ENCODE data around the gene TCAF1.

The TCAF1 gene

DNA sequence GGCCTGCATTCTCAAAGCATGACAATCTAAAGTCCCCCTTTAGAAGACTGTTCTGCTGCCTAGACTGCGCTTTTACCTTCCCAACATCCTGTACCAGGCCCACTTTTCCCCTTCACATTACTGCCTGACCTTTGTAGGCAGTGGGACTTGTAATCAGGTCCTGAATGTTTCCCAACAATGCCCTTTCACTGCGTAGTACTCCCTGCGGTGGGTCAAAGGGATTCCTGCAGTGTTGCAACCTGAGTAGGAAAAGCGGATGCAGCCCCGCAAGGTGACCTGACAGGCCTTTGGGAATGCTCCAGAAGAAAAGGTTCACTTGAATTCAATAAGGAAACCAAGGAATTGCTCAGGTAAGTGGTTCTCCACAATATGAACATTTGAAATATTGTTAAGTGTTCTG is 4.9 kb upstream of the TCAF1 start:
- no peak for FAIRE-seq
- DNase-seq (ENCODE audit: extremely low spot score, insufficient read length, low read depth): no peak

DNA sequence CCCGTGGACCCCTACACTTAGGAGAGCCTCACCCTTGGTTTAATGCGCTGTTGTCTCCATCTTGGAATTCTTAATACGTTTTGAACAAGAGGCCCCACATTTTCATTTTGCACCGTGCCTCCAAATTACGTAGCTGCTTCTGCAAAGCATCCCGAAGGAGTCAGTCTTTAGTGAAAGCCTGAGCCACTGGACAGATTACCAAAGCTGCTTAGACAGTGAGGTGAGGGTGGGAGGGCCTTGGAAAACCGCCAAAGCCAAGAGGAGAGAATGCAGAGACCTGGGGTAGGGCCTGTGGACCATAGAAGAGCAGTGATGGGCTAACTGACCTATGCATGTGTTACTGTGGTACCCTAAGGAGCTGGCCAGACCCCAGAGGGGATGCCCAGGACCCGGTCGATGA is 4.2 kb upstream of the TCAF1 start:
- no peak for FAIRE-seq
- no peak for DNase-seq (ENCODE audit: extremely low spot score, insufficient read length, low read depth)

DNA sequence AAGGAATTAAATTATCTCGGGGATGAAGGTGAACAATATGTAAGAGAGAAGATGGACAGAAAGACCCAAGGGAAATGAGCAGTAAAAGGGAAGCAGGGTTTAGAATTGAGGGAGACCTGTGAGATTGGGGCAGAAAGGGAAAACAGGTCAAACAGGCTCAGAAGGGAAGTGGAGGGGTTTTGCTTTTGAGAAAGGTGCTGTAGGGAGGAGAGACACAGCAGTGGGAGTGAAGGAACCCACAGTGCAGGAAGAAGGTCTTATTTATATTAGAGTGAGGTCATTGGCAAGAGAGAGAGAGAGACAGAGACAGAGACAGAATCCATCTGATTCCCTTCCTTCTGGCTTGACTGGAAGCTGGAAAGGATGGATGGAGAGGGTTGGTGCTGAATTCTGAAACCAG is 3.5 kb upstream of the TCAF1 start:
- DNase-seq (ENCODE audit: extremely low spot score, insufficient read length, low read depth) (no peak), FAIRE-seq (no peak)

DNA sequence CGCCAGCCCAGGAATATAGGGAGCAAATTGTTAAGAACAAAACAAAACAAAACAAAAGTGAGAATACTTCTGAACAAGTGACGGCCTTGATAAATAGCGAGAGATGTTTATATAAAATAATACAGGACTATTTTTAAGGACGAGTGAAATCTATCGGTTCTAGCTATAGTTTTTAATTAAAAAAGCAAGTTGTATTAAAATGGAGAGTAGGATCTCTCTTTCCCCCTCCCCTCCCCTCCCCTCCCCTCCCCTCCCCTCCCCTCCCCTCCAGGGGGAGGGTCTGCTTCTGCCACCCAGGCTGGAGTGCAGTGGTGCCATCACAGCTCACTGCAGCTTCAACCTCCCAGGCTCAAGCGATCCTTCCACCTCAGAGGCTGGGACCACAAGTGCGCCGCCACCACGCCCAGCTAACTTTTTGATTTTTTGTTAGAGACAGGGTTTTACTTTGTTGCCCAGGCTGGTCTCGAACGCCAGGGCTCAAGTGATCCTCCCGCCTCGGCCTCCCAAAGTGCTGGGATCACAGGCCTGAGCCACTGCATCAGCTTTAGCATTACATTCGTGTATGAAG is 440 bp upstream of the TCAF1 start:
- DNase-seq (ENCODE audit: extremely low spot score, insufficient read length, low read depth) (no peak), FAIRE-seq (no peak)

DNA sequence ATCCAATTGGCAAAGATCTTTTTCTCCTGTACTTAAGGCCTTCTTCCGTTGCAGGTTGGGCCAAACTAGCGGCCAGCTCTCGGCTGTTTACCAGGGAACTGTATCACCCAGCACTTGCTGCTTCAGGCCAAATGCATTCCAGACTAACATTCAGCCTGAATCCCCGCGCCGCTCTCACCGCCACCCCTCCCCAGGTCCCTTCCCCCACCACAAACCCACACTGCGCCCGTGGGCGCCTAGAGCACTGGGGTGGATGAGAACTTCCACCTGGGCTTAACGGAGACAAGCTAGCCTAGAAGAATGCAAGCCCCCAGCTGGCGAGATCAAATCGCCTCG is 676 bp downstream of the TCAF1 start:
- FAIRE-seq: no peak
- DNase-seq (ENCODE audit: extremely low spot score, insufficient read length, low read depth): no peak

DNA sequence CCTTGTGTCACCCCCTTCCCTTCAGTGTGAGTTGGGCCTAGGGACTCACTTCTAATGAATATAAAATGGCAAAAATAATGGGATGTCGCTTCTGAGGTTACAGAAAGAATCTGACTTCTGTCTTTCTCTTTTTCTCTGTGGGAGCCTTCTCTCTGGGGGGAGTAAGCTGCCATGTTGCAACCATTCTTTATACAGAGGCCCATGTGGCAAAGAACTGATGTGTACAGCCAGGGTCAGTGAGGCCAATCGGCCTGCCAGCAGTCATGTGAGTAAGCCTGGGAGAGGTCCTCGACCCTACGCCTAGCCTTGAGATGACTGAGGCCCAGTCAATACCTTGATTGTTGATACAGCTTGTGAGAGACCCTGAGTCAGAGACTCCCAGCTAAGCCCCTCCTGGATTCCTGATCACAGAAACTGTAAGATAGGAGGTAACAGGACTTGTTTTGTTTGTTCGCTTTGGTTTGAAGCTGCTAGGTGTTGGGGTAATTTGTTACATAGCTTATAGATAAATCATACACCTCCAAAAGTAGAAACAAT is 1.7 kb downstream of the TCAF1 start:
- DNase-seq (ENCODE audit: extremely low spot score, insufficient read length, low read depth) (no peak), FAIRE-seq (no peak)

DNA sequence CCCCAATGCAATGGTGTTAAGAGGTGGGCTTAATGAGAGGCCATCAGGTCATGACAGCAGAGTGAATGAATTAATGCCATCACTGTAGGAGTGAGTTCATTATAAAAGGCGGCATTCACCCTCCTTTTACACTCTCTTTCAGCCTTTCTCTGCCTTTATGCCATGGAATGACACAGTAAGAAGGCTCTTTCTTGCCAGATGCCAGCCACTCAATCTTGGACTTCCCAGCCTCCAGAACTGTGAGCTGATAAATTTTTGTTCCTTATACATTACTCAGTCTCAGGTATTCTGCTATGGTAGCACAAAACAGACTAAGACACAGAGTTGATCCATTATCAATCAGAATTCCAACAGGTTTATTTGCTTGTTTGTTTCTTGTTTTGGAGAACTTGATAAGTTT is 3.2 kb downstream of the TCAF1 start:
- no peak for DNase-seq (ENCODE audit: extremely low spot score, insufficient read length, low read depth)
- no peak for FAIRE-seq

DNA sequence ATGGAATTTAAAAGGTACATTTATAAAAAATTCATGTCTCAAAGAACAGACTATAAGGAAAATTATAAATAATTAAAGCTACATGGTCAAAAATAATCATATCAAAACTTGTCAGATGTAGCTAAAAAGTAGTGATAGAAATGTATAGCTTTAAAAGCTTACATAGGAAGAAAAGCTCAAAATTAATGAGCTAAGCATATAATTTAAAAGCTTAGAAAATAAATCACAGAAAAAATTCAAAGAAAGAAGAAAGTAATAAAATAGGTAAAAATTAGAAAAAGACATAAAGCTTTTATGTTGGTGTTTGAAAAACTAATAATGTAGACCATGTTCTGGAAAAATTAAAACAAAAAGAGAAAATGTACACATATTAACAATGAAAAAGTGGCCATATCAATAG is 5.3 kb downstream of the TCAF1 start:
- no peak for FAIRE-seq

DNA sequence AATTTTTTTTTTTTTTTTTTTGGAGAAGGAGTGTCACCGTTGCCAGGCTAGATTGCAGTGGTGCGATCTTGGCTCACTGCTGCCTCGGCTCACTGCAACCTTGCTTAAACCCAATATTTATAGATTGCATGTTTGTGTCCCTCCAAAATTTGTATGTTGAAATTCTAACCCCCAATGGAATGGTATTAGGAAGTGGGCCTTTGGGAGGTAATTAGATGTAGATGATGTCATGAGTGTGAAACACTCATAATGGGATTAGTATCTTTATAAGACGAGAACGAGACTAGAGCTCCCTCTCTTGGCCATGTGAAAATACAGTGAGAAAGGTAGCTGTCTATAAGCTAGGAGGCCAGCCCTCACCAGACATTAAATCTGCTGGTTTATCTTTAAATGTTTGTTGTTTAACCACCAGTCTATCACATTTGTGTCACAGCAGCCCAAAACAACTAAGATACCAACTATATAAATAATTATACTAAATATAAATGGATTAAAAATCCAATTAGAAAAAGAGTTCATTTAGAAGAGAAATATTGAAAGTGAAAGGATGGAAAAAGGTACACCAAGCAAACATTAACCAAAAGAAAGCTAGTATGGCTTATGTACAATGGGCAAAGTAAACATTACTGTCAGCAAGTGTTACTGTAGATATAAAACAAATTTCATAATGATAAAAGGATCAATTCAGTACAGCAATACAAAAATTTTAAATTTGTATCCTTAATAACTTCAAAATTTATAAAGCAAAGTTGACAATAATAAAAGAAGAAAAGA is 9.3 kb downstream of the TCAF1 start:
- FAIRE-seq: peak; percentile 73
- DNase-seq (ENCODE audit: extremely low spot score, insufficient read length, low read depth): no peak

More for the DNA sequence above, 5.3 kb downstream of the TCAF1 start:
- DNase-seq (ENCODE audit: extremely low spot score, insufficient read length, low read depth): no peak

DNA sequence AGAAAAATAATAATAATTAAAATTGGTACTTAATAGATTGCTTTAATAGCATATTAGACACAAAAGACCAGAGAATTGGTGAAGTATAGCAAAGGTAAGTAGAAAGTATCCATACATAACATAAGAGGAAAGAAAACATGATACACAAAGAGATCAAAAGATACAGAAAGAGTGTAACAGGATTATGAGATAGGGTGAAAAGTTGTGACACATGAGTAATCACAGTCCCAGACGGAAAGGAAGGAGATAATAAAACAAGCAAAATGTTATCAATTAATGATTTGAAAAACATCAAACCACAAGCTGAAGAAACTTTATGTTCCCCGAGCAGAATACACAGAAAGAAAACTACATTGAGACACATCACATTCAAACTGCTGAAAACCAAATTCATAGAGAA is 10.5 kb downstream of the TCAF1 start:
- FAIRE-seq (no peak), DNase-seq (ENCODE audit: extremely low spot score, insufficient read length, low read depth) (no peak)

DNA sequence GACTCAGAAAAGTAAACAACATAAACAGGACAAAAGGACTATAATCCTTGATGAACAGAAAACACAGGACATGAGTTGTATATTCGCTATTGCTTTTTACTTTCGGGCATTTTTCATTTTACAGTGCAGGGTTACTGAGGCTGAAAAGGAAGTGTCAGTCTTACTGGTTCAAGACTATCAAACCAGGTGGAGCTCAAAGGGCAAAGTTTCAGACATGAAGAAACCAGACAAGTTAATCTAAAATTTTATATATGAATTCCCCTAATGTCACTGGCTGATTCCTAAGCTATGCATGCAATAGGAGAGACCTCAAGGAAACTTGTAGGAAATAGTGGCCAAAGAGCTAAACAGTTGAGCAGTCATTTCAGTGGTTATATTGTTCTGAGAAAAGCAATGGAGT is 11.4 kb downstream of the TCAF1 start:
- FAIRE-seq: no peak
- no peak for DNase-seq (ENCODE audit: extremely low spot score, insufficient read length, low read depth)

DNA sequence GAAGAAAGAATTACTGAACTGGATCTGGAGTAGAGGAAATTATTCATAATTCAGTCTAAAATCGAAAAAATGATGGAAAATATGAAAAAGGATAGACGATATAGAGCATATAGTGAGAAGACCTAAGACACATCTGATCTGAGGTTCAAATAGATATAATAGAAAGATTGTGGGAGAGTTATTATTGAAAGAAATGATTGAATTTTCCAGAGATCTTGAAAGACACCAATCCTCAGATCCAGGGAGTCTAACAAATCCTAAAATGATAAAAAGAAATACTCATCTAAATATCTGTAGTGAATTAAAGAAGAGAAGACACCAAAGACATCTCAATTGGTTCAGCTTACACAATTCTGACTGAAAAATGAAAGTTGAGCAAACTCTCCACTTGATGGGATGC is 12.9 kb downstream of the TCAF1 start:
- FAIRE-seq: no peak
- no peak for DNase-seq (ENCODE audit: extremely low spot score, insufficient read length, low read depth)

DNA sequence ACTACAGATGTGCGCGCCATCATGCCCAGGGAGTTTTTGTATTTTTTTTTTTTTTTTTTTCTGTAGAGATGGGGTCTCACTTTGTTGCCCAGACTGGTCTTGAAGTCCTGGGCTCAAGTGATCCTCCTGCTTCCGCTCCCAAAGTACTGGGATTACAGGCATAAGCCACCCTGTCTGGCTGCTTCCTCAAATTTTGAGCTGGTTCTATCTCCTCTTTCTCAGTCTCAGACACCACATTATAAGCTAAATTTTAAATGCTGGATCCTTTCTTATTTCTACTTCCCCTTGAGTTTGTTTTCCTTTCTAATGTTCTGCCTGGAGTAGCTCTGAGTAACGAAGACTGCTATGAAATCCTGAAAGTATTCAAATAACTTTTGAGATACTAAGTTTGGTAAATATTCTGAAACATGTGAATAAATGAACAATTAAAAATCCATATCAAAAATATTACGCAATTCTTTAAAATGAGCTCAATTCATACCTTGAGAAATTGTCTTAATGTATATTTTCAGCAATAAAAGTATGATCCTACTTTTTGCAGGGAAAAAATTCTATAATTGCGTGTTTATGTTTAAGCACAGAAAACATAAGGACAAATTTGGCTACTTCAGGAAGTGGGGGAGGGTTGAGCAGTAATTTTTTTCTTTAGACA is 15.0 kb downstream of the TCAF1 start:
- DNase-seq (ENCODE audit: extremely low spot score, insufficient read length, low read depth): no peak
- FAIRE-seq: no peak

DNA sequence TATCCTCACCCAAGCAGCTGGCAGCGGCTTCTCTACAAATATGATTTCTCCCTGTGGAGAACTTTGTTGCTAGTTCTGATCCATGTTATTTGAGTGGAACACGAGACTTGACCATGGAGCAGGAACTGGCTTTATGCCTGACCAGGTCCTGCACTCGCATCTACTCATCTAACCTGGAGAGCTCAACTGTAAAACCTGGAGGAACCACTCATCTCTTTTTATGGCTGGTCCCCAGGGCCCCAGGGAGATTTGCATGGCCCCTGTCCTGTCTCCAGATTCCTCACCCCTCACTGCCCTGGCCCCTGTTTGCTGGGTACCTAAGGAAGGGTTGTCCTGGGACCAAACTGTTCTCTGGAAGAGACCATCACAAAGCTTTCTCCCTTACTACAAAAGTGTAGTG is 16.0 kb downstream of the TCAF1 start:
- FAIRE-seq: no peak
- no peak for DNase-seq (ENCODE audit: extremely low spot score, insufficient read length, low read depth)

DNA sequence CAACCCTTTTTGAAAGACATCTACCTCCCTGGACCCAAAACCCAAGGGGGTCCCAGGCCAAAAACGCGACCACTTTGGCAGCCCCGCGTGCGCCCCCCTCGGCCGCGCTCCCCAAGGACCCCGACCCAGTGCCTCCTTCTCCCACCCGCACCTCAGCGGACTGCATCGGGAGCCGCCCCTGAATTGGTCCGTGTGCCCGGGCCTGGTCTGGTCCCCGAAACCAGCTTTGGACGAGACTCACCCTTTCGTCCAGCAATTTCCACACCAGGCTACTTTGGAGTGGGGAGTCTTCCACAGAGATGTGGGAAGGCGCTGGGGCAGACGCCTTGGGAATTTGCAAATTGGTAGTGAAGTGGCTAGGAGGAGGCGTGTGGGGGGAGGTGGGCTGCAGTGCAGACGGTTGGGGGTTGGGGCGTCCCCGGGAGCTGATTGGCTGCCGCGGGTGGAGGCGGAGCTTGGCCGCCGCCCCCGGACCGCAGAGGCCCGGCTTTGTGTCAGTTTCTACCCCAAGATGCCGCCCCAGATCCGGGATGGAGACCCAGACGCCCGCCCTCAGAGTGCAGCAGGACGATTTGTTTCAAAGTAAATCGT is 16.9 kb downstream of the TCAF1 start:
- FAIRE-seq (peak; percentile 47), DNase-seq (ENCODE audit: extremely low spot score, insufficient read length, low read depth) (peak; percentile 75)

DNA sequence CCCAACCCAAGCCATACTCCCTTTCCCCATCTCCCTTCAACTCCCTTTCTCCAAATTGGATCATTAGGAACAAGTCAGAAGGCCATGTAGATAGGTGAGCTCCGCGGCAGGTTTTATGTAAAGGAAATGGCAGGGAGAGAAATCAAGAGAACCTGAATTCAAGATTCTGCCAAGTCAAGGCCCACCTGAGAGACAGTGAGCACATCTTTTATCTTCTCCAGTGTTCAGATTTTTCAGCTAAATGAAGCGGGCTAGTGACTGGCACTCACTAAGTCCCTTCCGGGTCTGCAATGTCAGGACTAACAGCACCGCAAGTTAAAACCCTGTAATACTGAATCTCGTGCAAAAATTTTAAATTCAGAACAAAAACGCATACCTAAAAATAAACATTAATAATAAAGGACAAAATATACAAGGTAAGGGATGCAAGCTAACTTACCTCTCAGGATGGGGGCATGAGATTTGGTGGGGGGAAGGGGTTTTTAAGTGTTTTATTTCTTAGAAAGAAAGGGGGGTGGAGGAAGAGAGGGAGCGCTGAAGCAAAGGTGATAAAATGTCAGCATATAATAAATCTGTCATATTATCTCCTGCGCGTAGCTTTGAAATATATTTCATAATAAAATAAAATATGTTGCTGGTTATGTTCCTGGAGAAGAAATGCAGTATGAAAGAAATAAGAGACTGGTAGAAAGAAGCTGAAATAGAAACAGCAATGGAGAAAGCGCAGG is 17.6 kb downstream of the TCAF1 start:
- no peak for FAIRE-seq
- DNase-seq (ENCODE audit: extremely low spot score, insufficient read length, low read depth): no peak

DNA sequence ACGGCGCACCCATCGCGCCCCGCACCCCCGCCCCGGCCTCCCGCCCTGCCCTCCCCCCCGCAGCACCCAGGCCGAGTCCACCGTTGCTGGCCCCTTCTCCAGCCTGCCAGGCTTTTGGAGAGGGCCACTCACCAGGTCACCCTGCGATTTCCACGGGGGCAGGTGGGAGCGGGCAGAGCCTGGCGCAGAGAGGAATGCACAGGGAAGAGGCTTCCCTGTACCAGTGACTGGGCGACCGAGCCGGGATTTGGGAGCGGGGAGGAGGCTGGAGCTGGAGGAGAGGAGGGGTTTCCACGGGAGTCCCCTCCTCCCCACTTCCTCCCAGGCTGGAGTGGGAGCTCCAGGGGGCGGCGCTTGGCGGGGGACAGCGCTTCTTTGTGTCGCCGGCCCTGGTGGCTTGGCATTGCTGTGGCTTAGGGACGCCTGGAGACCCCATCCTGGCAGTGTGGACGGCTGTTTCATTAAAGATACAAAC is 19.3 kb downstream of the TCAF1 start:
- FAIRE-seq: no peak
- no peak for DNase-seq (ENCODE audit: extremely low spot score, insufficient read length, low read depth)

DNA sequence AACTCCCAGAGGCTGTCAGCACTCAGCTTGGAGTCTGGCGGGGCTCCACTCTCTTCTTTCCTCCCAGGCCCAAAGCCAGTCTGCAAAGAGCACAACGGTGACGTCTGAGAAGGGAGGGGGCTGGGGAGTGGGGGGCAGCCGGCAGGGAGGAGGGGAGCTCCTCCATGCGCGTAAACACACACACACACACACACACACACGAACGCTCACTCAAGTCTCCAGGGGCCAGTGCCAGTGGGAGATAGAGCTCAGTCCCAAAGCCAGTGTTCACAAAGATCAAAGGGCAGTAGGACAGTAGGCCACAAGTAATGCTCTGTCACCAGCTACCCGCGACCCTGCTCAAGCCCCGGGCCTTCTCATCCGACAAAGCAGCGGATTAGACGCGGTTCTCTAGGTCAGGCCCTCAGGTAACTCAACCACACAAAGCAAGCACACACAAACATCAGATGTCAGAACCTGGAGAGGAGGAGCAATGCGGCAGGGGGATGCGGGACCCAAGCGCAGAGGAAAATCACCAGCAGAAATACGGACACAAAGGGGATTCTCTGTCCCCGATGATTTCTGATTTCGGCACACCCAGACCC is 19.9 kb downstream of the TCAF1 start:
- DNase-seq (ENCODE audit: extremely low spot score, insufficient read length, low read depth) (no peak), FAIRE-seq (no peak)

DNA sequence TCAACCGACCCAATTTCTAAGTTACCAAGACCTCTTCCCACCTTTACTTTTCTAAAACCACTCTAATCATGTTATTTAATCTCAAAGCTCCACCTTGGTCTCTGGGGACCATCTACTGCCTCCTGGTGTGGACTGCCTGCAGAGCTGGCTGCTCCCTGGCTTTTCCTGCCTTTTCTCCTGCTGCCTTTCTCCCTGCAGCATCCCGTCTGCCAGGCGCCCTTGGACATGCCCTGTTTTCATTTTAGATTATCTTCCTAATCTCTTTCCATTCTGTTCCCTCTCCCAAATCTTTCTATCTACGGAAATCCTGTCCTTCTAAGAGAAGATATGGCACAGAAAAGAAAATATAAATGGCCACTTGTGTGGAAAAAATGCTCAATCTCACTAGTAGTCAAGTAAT is 23.1 kb downstream of the TCAF1 start:
- FAIRE-seq: no peak
- no peak for DNase-seq (ENCODE audit: extremely low spot score, insufficient read length, low read depth)

DNA sequence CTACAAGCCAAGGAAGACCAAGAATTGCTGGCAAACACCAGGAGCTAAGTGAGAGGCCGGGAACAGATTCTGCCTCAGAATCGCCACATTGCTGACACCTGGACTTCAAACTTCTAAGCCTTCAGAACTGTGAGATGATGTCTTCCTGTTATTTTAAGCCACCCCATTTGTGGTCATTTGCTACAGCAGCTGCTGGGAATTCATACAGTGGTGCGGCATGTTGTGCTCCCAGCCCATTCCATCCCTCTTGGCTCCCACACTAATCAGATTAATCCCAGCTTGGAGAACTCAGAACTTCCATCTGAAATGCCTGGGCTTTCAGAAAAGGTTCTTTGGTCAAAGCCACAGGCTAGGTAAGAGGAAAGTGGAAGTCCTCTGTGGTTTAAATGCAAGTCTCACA is 24.9 kb downstream of the TCAF1 start:
- no peak for FAIRE-seq
- no peak for DNase-seq (ENCODE audit: extremely low spot score, insufficient read length, low read depth)
